Cardiac muscle cell (in vitro differentiated cells and primary cell): ENCODE data around the gene NRROS. TPM values are rescaled to one million over a fixed set of nuclear protein-coding genes. Genes with fewer than 3 reads are reported as not detected.

Experiments used
- DNase-seq, 2 donors: peaks; one replicate each; pipeline versions ENCODE4 v3.0.0 to v3.0.0-alpha.2; 2010 to 2017; ENCODE audit warnings: low read depth in 1 of 2, low spot score in 1 of 2
- H3K27ac ChIP-seq: fragments of 200-600 bp; sonication (generic); 2 replicates; pipeline ENCODE4 v1.5.1; 2016
- H3K27me3 ChIP-seq: fragments of 200-600 bp; sonication (generic); 2 replicates; pipeline ENCODE4 v1.6.0; 2016; ENCODE audit warnings: control low read depth
- H3K36me3 ChIP-seq: fragments of 200-600 bp; sonication (generic); 2 replicates; pipeline ENCODE4 v1.5.1; 2016; ENCODE audit warnings: control low read depth
- H3K4me1 ChIP-seq: fragments of 200-600 bp; sonication (generic); 2 replicates; pipeline ENCODE4 v1.8.1; 2017; ENCODE audit warnings: low read depth, mild to moderate bottlenecking, mixed run types
- H3K4me3 ChIP-seq: fragments of 200-600 bp; sonication (generic); 2 replicates; pipeline ENCODE4 v1.5.1; 2016; ENCODE audit warnings: mild to moderate bottlenecking
- H3K9me3 ChIP-seq: fragments of 200-600 bp; sonication (generic); 2 replicates; pipeline ENCODE4 v1.5.1; 2017; ENCODE audit warnings: low read depth, mild to moderate bottlenecking, control low read depth
- polyA plus RNA-seq: library from polyadenylated mRNA; unstranded; fragments of >200 nt; fragmentation: Nextera tagmentation; extraction: Ambion mirVana; gene quantifications from 2 replicates; pipeline ENCODE4 v1.2.1, GENCODE V29; 2016
- total RNA-seq: library from RNA; depleted of rRNA; stranded (reverse); fragments of >200 nt; gene quantifications from 2 replicates; pipeline ENCODE4 v1.2.3, GENCODE V29; 2016
- TF ChIP-seq, protein P1 (sequence below): IDR thresholded peaks from 2 replicates; pipeline ENCODE4 v1.5.1; 2012; ENCODE audit warnings: low read depth, mild to moderate bottlenecking, low read length

Gene NRROS
- total and polyA plus RNA-seq, 2 experiments from 2014 or later, result 1.6 TPM; not detected in 1

DNA sequence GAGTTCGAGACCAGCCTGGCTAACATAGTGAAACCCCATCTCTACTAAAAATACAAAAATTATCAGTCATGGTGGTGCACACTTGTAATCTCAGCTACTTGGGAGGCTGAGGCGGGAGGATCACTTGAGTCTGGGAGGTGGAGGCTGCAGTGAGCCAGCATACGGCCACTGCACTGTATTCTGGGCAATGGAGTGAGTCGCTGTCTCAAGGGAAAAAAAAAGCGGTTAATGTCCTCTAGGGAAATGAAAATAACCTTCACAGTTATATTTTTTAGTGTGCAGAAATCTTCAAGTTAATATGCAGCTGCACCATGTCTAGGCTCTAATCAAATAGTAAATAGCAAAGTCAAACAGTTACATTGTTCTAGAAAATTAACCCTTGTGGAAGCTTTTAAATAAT lies 57.8 kb downstream of the NRROS start:
- Histone ChIP-seq H3K9me3 (no peaks in the 10 kb centered on the region), H3K4me3 (no peak overlapping the region), H3K4me1 (no peaks in the 10 kb centered on the region), H3K27me3 (no peaks in the 10 kb centered on the region), H3K36me3 (no peaks in the 10 kb centered on the region), H3K27ac (no peak overlapping the region)
- TF ChIP-seq, protein P1, sequence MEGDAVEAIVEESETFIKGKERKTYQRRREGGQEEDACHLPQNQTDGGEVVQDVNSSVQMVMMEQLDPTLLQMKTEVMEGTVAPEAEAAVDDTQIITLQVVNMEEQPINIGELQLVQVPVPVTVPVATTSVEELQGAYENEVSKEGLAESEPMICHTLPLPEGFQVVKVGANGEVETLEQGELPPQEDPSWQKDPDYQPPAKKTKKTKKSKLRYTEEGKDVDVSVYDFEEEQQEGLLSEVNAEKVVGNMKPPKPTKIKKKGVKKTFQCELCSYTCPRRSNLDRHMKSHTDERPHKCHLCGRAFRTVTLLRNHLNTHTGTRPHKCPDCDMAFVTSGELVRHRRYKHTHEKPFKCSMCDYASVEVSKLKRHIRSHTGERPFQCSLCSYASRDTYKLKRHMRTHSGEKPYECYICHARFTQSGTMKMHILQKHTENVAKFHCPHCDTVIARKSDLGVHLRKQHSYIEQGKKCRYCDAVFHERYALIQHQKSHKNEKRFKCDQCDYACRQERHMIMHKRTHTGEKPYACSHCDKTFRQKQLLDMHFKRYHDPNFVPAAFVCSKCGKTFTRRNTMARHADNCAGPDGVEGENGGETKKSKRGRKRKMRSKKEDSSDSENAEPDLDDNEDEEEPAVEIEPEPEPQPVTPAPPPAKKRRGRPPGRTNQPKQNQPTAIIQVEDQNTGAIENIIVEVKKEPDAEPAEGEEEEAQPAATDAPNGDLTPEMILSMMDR, result no peak
- DNase-seq, result no peak

DNA sequence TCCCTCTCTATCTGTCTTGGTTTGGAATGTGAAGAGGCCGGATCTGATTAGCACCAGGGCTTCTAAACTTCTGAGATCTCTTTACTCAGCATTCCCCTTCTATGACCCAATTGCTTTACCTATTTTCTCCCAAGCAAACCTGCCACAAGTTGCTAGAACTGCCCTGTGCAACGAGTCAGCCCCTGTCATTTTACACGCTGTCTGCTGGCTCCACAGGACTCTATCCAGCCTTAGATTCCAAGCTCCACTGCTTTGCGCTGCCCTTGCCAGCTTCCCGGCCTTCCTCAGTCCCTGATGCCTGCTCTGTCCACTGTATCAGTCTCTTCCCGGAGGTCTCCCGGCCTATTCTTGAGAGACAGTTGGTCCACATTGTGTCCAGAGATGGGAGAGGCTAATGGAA lies 60.3 kb downstream of the NRROS start:
- Histone ChIP-seq H3K27me3 (no peaks in the 10 kb centered on the region), H3K9me3 (no peaks in the 10 kb centered on the region), H3K27ac (peak overlapping the region; percentile 35), H3K4me3 (no peak overlapping the region), H3K4me1 (no peaks in the 10 kb centered on the region), H3K36me3 (no peaks in the 10 kb centered on the region)
- TF ChIP-seq, protein P1, result no peak
- DNase-seq, result peak in 1 of 2 donors; percentile 15

DNA sequence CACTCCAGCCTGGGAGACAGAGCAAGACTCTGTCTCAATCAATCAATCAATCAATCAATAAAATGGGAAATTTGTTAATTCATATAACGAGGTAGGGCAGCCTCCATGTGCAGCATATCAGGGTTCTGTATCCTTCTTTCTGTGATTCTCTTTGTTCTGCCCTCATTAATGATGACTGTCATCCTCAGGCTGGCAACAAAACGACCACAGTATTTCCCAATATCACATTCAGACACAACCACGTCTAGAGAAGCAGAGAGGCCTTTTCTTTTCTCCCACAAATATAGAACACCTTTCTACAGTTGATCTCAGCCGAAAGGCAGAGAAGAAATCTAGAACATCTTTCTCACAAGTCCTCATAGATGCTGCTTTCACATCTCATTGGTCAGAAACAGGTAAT lies 61.3 kb downstream of the NRROS start:
- Histone ChIP-seq H3K27me3 (no peaks in the 10 kb centered on the region), H3K9me3 (no peaks in the 10 kb centered on the region), H3K36me3 (no peaks in the 10 kb centered on the region), H3K4me1 (no peaks in the 10 kb centered on the region), H3K27ac (no peak overlapping the region), H3K4me3 (no peak overlapping the region)
- TF ChIP-seq, protein P1, result no peak
- DNase-seq, result no peak

DNA sequence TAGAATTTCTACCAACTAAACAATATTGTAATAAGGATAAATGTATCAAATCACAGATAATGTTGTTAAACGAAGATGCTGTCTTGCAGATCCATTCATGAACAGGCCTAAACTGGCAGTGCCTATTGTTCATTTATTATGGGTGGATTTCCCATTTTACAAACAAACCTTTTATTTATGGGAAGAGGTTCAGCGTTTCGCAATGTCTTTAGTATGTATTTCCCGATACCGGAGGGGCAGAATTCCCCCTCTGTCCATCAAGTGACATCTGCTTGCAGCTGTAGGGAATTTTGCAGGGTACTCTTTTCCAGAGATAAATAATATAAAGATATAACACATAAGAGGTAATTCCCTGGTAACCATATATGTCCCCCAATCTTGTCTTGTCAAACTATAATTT lies 66.8 kb downstream of the NRROS start:
- Histone ChIP-seq H3K4me3 (no peak overlapping the region), H3K9me3 (no peaks in the 10 kb centered on the region), H3K4me1 (no peaks in the 10 kb centered on the region), H3K27me3 (no peaks in the 10 kb centered on the region), H3K27ac (no peak overlapping the region), H3K36me3 (no peaks in the 10 kb centered on the region)
- DNase-seq, result no peak
- TF ChIP-seq, protein P1, result no peak

DNA sequence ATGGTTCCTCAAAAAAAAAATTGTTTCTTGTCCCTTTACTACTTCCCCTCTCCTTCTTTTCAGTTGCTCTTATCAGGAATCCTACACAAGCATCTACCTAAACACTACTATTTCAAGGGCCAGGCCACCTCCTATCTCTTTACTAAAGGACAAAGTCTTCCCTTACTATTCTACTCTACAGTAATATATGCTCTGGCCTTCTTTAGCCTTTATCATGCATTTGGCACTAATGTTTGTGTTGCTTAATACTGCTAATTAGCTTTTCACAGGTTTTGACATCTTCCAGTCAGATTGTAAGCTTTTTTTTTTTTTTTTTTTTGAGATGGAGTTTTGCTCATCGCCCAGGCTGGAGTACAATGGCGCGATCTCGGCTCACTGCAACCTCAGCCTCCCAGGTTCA lies 67.2 kb downstream of the NRROS start:
- no peak overlapping the region for H3K4me3 ChIP-seq
- no peaks in the 10 kb centered on the region for H3K36me3 ChIP-seq
- TF ChIP-seq, protein P1, result no peak
- no peaks in the 10 kb centered on the region for H3K4me1 ChIP-seq
- DNase-seq, result no peak
- no peak overlapping the region for H3K27ac ChIP-seq
- no peaks in the 10 kb centered on the region for H3K9me3 ChIP-seq
- no peaks in the 10 kb centered on the region for H3K27me3 ChIP-seq

DNA sequence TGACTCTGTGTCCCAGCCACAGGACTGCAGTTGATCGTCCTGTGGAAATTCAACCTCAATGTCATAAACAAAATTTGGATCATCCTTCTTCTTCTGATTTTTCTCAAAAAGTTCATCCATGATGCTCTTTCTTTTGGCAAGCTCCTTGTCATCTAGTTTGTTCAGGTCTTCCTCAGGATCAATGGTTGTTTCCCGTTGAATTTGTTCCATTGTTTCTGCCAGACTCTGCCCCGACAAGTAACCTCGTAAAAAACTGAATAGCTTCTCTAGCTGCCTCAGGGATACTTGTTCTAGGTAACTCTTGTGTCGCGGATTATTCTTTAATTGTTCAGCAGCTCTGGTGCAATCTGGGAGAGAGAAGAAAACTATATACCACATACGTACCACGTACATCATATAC lies 68.1 kb downstream of the NRROS start:
- H3K27ac ChIP-seq, result no peak overlapping the region
- no peaks in the 10 kb centered on the region for H3K36me3 ChIP-seq
- TF ChIP-seq, protein P1, result no peak
- DNase-seq, result no peak
- no peaks in the 10 kb centered on the region for H3K9me3 ChIP-seq
- H3K27me3 ChIP-seq, result no peaks in the 10 kb centered on the region
- H3K4me3 ChIP-seq, result no peak overlapping the region
- H3K4me1 ChIP-seq, result no peaks in the 10 kb centered on the region
